HCT116 (cell line): Measurements from ENCODE around the gene DHX15. TPM values are rescaled to one million over a fixed set of nuclear protein-coding genes. Genes with fewer than 3 reads are reported as not detected.

Source experiments
- ATAC-seq: fragments of 200-7000 bp; cut with Tn5 transposase; 2 replicates; pipeline ENCODE4 v1.9.1; 2020; ENCODE audit warnings: mild to moderate bottlenecking, moderate library complexity
- BruUV-seq: library from RNA; stranded (reverse); fragments of 400-500 nt; replicated peaks from 2 replicates; lab custom pipeline; 2021; lab: Mats Ljungman, UMichigan
- CTCF ChIA-PET: fragments of 300-600 bp; sonication (Branson Sonifier 250); formaldehyde crosslinking; loops from one replicate; lab custom pipeline; 2021; ENCODE audit warnings: antibody characterized with exemption; lab: Charles Lee
- POLR2A ChIA-PET: fragments of 300-600, 350-600 bp; sonication (Branson Sonifier 250); formaldehyde crosslinking; loops from one replicate; lab custom pipeline; 2021; ENCODE audit warnings: antibody characterized with exemption; lab: Charles Lee
- RAD21 ChIA-PET, 2 experiments: fragments of 300-600 bp; sonication (Branson Sonifier 250); formaldehyde crosslinking; loops; one replicate each; lab custom pipeline; 2023; ENCODE audit warnings: low total read pairs in 2 of 2; ENCODE audit not compliant: uncharacterized antibody in 2 of 2, unreplicated experiment in 2 of 2, low non-redundant PET in 1 of 2; lab: Charles Lee
- DNase-seq: peaks from one replicate; pipeline ENCODE4 v3.0.0-alpha.2; 2010; ENCODE audit warnings: low read depth, low spot score
- H2AFZ ChIP-seq: fragments of 200-600 bp; shearing (Covaris generic), sonication (generic); 2 replicates; pipeline ENCODE4 v1.6.1; 2017; ENCODE audit warnings: low read depth, mixed run types, mixed read lengths, antibody characterized with exemption, low read length; ENCODE audit not compliant: poor library complexity, severe bottlenecking
- H3K27ac ChIP-seq: 2 replicates; pipeline ENCODE4 v1.5.1; 2012; ENCODE audit warnings: low read depth, low read length
- H3K27me3 ChIP-seq: fragments of 200-600 bp; sonication (generic); 2 replicates; pipeline ENCODE4 v1.6.1; 2016; ENCODE audit warnings: mixed run types, low read length, mixed read lengths; ENCODE audit not compliant: insufficient read depth
- H3K36me3 ChIP-seq, 2 experiments: fragments of 200-500 bp in 1 of 2; fragments of 200-600 bp in 1 of 2; sonication (Bioruptor generic) in 1 of 2; sonication (generic) in 1 of 2; 2 replicates each; pipeline versions ENCODE4 v1.5.1 to v1.6.1; 2014 to 2016; ENCODE audit warnings: low read length in 2 of 2, inconsistent platforms in 1 of 2, mixed read lengths in 1 of 2, mixed run types in 1 of 2; ENCODE audit not compliant: insufficient read depth in 2 of 2, control insufficient read depth in 1 of 2
- H3K4me1 ChIP-seq, 2 experiments: fragments of 200-600 bp in 1 of 2; sonication (generic) in 1 of 2; 2 replicates each; pipeline versions ENCODE4 v1.5.1 to v1.6.1; 2012 to 2017; ENCODE audit warnings: low read length in 2 of 2, inconsistent platforms in 1 of 2, mild to moderate bottlenecking in 1 of 2, mixed read lengths in 1 of 2, mixed run types in 1 of 2, moderate library complexity in 1 of 2; ENCODE audit not compliant: insufficient read depth in 2 of 2, control insufficient read depth in 1 of 2
- H3K4me2 ChIP-seq: fragments of 200-600 bp; sonication (generic); 2 replicates; pipeline ENCODE4 v1.6.1; 2017; ENCODE audit warnings: mixed run types, low read length, mixed read lengths
- H3K4me3 ChIP-seq, 2 experiments: fragments of 200-600 bp in 1 of 2; sonication (generic) in 1 of 2; replicated peaks in 1 of 2; 2 replicates each; pipeline ENCODE4 v1.5.1; 2011 to 2016; ENCODE audit warnings: low read length in 2 of 2, control low read depth in 1 of 2, low read depth in 1 of 2, mild to moderate bottlenecking in 1 of 2, mixed read lengths in 1 of 2, mixed run types in 1 of 2
- H3K79me2 ChIP-seq: fragments of 200-600 bp; sonication (generic); 2 replicates; pipeline ENCODE4 v1.6.1; 2017; ENCODE audit warnings: mild to moderate bottlenecking, mixed run types, low read length, moderate library complexity, mixed read lengths; ENCODE audit not compliant: insufficient read depth
- H3K9ac ChIP-seq: fragments of 200-600 bp; sonication (generic); 2 replicates; pipeline ENCODE4 v1.6.1; 2016; ENCODE audit warnings: low read length, mixed read lengths
- H3K9me2 ChIP-seq: fragments of 200-600 bp; sonication (generic), shearing (Covaris generic); 2 replicates; pipeline ENCODE4 v1.6.1; 2017; ENCODE audit warnings: mixed run types, mild to moderate bottlenecking, moderate library complexity; ENCODE audit not compliant: insufficient read depth
- H3K9me3 ChIP-seq, 2 experiments: fragments of 200-500 bp in 1 of 2; fragments of 200-600 bp in 1 of 2; sonication (Bioruptor generic) in 1 of 2; sonication (generic) in 1 of 2; 2 replicates each; pipeline ENCODE4 v1.6.1; 2014 to 2017; ENCODE audit warnings: low read length in 2 of 2, mixed read lengths in 2 of 2, inconsistent platforms in 1 of 2, low read depth in 1 of 2, mild to moderate bottlenecking in 1 of 2, mixed run types in 1 of 2, moderate library complexity in 1 of 2; ENCODE audit not compliant: control insufficient read depth in 1 of 2, insufficient read depth in 1 of 2
- H4K20me1 ChIP-seq: fragments of 200-600 bp; sonication (generic), shearing (Covaris generic); 2 replicates; pipeline ENCODE4 v1.6.1; 2017; ENCODE audit warnings: mixed run types, mild to moderate bottlenecking, moderate library complexity; ENCODE audit not compliant: insufficient read depth
- ATF3 ChIP-seq: IDR thresholded peaks from 2 replicates; pipeline ENCODE4 v1.6.1; 2012
- CEBPB ChIP-seq: IDR thresholded peaks from 2 replicates; pipeline ENCODE4 v1.6.1; 2012; ENCODE audit warnings: low read depth
- EGR1 ChIP-seq: IDR thresholded peaks from 2 replicates; pipeline ENCODE4 v1.6.1; 2012; ENCODE audit warnings: low read depth
- EZH2phosphoT487 ChIP-seq: fragments of 200-600 bp; IDR thresholded peaks from 2 replicates; pipeline ENCODE4 v1.6.1; 2018; ENCODE audit warnings: antibody characterized with exemption, borderline replicate concordance
- FOSL1 ChIP-seq: IDR thresholded peaks from 2 replicates; pipeline ENCODE4 v1.6.1; 2012; ENCODE audit warnings: low read depth
- MAX ChIP-seq: IDR thresholded peaks from 2 replicates; pipeline ENCODE4 v1.6.1; 2012
- SIN3A ChIP-seq: IDR thresholded peaks from 2 replicates; pipeline ENCODE4 v1.6.1; 2012; ENCODE audit warnings: low read depth
- ZBTB33 ChIP-seq: IDR thresholded peaks from 2 replicates; pipeline ENCODE4 v1.6.1; 2011; ENCODE audit warnings: mild to moderate bottlenecking, low read length, moderate library complexity; ENCODE audit not compliant: insufficient replicate concordance; ENCODE audit errors: extremely low read depth
- ZFX ChIP-seq: fragments of 450-650 bp; IDR thresholded peaks from 2 replicates; pipeline ENCODE4 v1.6.1; 2017
- ZNF274 ChIP-seq: fragments of 200-500 bp; sonication (Bioruptor generic); IDR thresholded peaks from 2 replicates; pipeline ENCODE4 v1.6.1; 2014; ENCODE audit warnings: mild to moderate bottlenecking, low read depth, low read length, inconsistent platforms
- intact Hi-C: fragments of 100-400 bp; cut with micrococcal nuclease; formaldehyde crosslinking; loops from 2 replicates; pipeline ENCODE4 v1.10.0; 2022
- total RNA-seq: library from RNA; stranded (reverse); gene quantifications from one replicate; pipeline ENCODE4 v1.2.1, GENCODE V29; 2021; ENCODE audit not compliant: unreplicated experiment

The DHX15 gene
- total RNA-seq, 1 experiment from 2014 or later = 195 TPM

- no TSS peak for BruUV-seq
- Histone ChIP-seq H3K9me3 (no peaks in the 10 kb centered on the region), H3K9me2 (no peaks in the 10 kb centered on the region), H3K4me2 (no peak overlapping the region), H3K9ac (no peak overlapping the region), H3K4me1 (no peaks in the 10 kb centered on the region), H3K27me3 (no peaks in the 10 kb centered on the region), H3K79me2 (peaks cover 100% of the 10 kb centered on the region), H4K20me1 (peaks cover 84% of the 10 kb centered on the region), H3K4me3 (no peak overlapping the region), H3K27ac (no peak overlapping the region), H2AFZ (no peak overlapping the region), H3K36me3 (peaks cover 41 to 53% of the 10 kb centered on the region in 2 experiments)
- CTCF ChIA-PET = interaction anchor here (1.4 kb wide), 1 partner anchor 22 kb away, joined by 5 read pairs; no protein-coding TSS in a partner anchor
- intact Hi-C loops = no loop called here
- POLR2A ChIA-PET = interaction anchor here (2.1 kb wide), 1 partner anchor 11 kb away, joined by 8 read pairs; the partner anchor contains the start of gene DHX15
- no peak for ATAC-seq
- RAD21 ChIA-PET = interaction anchor here in 1 of 2 experiments (0.7 kb wide), 1 partner anchor 11 kb away, joined by 3 read pairs; the partner anchor contains the start of gene DHX15
- DNase-seq = no peak
- TF ChIP-seq ATF3 = no peak
- TF ChIP-seq EZH2phosphoT487 = no peak
- TF ChIP-seq ZNF274 = no peak
- no peak for TF ChIP-seq MAX
Observed at GRCh38 chr4:24573582-24573981, 10.8 kb downstream of the DHX15 start.

- ChIA-PET RAD21 (no interaction called here), CTCF (no interaction called here), POLR2A (no interaction called here)
- Histone ChIP-seq H3K4me3 (no peak overlapping the region), H3K36me3 (peaks cover 35 to 40% of the 10 kb centered on the region in 2 experiments), H3K9me3 (no peaks in the 10 kb centered on the region), H3K9ac (no peak overlapping the region), H4K20me1 (peaks cover 76% of the 10 kb centered on the region), H3K4me2 (no peak overlapping the region), H3K9me2 (no peaks in the 10 kb centered on the region), H3K27me3 (no peaks in the 10 kb centered on the region), H3K79me2 (peaks cover 100% of the 10 kb centered on the region), H3K4me1 (no peaks in the 10 kb centered on the region), H3K27ac (no peak overlapping the region), H2AFZ (no peak overlapping the region)
- no TSS peak for BruUV-seq
- ATAC-seq (no peak), DNase-seq (no peak)
- intact Hi-C loops = no loop called here
- TF ChIP-seq ZBTB33 (no peak), CEBPB (no peak), EGR1 (no peak), SIN3A (no peak), EZH2phosphoT487 (no peak), FOSL1 (no peak), ZFX (no peak)
Observed at GRCh38 chr4:24570574-24571236, 13.6 kb downstream of the DHX15 start.
